GM08714 (cell line): ENCODE data around the gene MYO9B.
"Not testable (repeated sequence)": the region's sequence is repeated elsewhere in the genome, so short reads cannot be mapped to it uniquely, and the experiment has no call there.

Experiments
- H3K4me3 ChIP-seq: fragments of 200-500 bp; sonication (Bioruptor generic); 2 replicates; pipeline ENCODE4 v1.5.1; 2014; ENCODE audit warnings: mild to moderate bottlenecking, low read length, inconsistent platforms
- ZNF274 ChIP-seq: IDR thresholded peaks from 2 replicates; pipeline ENCODE4 v1.6.1; 2012; ENCODE audit warnings: mild to moderate bottlenecking, low read depth, low read length

Gene MYO9B

DNA sequence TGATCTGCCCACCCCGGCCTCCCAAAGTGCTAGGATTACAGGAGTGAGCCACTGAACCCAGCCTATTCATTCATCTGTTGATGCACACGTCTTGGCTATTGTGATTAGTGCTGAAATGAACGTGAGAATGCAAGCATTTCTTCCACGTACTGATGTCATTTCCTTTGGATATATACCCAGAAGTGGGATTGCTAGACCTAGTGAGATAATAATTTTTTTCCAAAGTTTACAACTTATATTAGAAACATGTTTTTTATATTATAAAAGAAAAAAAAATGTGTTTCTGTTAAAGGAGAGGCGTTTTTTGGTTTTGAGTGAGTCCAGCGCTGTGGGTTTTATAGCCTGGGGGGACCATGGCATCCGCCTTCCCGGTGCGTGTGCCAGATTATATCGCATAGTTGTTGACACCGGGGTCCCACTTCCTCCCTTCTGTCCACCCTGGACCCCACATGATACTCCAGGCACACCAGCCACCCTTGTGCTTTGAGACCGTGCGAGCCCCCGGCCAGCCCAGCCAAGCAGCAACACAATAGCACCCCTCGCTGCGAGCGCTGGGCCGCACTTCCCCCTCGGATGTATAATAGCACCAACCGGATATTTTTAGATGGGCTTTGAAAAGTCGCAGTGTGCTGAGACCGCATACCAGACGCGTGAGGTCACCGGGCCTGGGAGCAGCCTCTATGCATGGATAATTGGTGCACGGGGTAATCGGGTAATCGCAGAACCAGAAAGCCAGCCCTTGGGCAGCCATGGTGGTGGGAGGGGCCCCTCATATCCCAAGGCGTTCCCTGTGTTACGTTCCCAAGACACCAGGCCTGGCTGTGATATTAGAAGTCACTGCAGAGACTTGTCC, 59.6 kb downstream of the MYO9B start:
- peak overlapping the region; percentile 3; the same call in 1 of the 2 replicates for H3K4me3 ChIP-seq
- no peak for TF ChIP-seq ZNF274

DNA sequence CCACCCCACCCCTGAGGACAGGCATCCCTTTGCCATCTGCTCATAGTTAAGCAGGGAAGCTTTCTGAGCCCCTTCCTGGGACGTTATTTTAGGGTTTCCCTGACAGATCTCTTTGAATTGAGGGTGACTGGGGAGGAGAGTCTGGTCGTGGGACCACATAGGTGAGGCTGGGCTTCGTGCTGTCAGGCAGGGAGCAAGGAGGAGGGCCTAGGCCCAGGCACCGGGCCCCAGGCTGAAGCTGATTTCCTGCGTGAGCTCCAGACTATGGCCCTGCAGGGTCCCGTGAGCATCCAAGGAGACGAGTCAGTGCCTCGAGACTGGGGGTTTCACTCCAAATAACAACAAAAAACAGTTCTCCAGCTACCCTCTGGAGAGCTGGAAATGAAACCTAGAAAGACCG, 60.4 kb downstream of the MYO9B start:
- no peak overlapping the region; the same call in 1 of the 2 replicates for H3K4me3 ChIP-seq
- TF ChIP-seq ZNF274: no peak

DNA sequence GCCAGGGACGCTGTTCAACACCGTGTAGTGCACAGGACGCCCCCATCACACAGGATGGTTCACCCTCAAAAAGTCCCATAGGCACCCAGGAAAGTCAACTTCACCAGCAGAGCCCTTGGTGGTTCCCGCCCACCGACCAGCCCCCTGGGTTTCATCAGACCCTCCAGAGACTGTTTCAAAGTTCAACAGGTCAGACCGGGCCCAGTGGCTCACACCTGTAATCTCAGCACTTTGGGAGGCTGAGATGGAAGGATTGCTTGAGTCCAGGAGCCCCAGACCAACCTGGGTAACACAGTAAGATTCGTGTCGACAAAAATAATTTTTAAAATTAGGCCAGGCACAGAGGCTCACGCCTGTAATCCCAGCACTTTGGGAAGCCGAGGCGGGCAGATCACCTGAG, 61.0 kb downstream of the MYO9B start:
- TF ChIP-seq ZNF274: no peak
- H3K4me3 ChIP-seq: no peak overlapping the region

DNA sequence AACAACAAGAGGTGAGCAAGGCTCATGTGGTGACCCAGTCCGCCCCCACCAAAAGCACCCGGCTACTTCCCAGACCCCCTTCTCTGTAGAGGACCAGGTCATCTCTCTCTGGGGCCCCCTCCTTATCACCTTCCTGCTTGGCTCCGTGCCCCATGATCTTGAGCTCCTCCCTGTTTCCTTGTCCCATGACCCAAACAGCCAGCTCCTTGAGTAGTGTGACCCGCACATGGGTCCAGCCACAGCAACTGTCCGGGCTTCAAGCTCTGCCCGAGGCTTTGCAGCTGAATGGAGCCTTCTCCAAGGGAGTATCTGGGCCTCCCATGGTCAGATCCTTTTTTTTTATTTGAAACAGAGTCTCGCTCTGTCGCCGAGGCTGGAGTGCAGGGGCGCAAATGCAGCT, 61.8 kb downstream of the MYO9B start:
- no peak overlapping the region for H3K4me3 ChIP-seq
- TF ChIP-seq ZNF274: no peak

DNA sequence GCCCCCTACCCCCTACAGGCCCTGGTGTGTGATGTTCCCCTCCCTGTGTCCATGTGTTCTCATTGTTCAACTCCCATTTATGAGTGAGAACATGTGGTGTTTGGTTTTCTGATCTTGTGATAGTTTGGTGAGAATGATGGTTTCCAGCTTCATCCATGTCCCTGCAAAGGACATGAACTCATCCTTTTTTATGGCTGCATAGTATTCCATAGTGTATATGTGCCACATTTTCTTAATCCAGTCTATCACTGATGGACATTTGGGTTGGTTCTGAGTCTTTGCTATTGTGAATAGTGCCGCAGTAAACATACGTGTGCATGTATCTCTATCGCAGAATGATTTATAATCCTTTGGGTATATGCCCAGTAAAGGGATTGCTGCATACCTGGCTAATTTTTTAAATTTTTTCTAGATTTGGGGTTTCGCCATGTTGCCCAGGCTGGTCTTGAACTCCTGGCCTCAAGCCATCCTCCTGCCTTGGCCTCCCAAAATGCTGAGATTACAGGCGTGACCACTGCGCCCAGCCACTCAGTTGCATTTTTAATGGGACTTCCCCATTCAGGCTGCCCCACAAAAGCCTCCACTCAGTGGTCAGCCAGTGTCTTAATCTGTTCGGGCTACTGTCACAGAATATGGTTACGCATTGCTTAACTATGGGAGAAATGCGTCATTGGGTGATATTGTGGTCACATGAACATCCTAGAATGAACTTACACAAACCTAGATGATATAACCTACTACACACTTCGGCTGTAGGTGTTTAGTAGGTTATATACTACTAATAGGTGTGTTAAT, 62.7 kb downstream of the MYO9B start:
- not testable (repeated sequence) for H3K4me3 ChIP-seq

DNA sequence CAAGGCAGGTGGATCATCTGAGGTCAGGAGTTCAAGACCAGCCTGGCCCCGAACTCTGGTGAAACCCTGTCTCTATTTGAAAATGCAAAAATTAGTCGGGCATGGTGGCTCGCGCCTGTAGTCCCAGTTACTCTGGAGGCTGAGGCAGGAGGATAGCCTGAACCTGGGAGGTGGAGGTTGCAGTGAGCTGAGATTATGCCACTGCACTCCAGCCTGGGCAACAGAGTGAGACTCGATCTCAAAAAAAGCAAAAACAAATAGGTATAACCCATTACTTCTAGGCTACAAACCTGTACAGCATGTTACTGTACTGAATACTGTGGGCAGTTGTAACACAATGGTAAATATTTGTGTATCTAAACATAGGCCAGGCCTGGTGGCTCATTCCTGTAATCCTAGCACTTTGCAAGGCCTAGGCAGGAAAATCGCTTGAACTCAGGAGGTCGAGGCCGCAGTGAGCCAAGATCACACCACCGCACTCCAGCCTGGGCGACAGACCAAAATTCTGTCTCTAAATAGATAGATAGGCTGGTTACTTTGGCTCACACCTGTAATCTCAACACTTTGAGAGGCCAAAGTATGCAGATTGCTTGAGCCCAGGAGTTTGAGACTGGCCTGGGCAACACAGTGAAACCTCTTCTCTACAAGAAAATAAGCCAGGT, 63.5 kb downstream of the MYO9B start:
- H3K4me3 ChIP-seq: no peak overlapping the region
- no peak for TF ChIP-seq ZNF274

DNA sequence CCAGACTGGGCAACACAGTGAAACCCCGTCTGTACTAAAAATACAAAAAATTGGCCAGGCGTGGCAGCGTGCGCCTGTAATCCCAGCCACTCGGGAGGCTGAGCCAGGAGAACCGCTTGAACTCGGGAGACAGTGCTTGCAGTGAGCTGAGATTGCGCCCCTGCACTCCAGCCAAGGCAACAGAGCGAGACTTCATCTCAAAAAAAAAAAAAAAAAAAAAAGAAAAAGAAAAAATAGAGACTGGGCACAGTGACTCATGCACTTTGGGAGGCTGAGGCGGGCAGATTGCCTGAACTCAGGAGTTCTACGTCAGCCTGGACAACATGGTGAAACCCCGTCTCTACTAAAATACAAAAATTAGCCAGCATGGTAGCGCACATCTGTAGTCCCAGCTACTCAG, 69.2 kb downstream of the MYO9B start:
- not testable (repeated sequence) for H3K4me3 ChIP-seq

DNA sequence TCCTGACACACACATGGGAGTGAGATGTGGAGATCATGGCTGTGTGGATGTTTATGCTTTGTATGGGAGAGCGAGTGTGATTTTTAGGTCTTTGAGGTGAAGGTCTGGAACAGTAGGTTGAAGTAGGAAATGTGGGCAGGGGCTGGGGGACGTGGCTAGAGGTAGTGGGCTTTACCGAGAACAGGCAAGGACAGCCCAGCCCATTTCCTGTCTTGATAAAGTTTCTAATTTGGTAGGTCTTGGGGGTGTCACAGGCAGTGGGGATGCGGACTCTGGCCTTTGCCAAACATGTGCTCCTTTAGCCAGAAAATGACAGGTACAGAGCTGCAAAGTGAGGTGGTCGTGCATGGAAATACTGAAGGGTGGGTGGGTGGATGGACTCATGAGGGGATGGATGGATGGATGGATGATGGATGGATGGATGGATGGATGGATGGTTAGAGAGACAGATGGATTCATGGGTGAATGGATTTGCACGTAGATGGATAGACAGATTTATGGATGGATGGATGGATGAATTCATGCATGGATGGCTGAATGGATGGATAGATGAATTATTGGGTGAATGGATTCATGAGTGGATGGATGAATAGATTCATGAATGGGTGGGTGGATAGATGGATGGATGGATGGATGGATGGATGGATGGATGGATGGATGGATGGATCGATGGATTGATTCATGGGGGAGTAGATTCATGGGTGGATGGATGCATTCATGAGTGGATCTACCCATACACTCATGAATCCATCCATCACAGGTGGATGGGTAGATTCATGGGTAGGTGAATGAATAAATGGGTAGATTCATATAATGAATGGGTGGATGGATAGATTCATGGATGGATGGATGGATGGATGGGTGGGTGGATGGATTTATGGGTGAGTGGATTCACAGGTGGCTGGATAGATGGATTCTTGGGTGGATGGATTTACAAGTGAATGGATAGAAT, 70.2 kb downstream of the MYO9B start:
- no peak overlapping the region for H3K4me3 ChIP-seq
- no peak for TF ChIP-seq ZNF274

DNA sequence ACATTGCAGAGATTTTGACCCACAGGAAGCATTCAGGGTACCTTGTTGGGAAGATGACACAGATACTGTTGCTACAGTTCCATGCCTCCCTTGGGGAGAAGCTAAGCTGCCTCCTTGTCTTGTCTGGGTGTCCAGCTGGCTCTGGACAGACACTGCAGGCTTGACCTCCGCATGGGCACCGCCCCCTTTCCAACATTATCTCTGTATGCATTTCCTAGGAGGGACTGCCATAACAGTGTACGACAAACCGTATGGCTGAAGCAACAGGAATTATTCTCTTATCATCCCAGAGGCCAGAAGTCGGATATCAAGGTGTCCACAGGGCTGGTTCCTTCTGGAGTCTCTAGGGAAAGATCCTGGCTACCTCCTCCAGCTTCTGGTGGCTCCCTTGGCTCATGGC, 72.6 kb downstream of the MYO9B start:
- no peak for TF ChIP-seq ZNF274
- H3K4me3 ChIP-seq: no peak overlapping the region

DNA sequence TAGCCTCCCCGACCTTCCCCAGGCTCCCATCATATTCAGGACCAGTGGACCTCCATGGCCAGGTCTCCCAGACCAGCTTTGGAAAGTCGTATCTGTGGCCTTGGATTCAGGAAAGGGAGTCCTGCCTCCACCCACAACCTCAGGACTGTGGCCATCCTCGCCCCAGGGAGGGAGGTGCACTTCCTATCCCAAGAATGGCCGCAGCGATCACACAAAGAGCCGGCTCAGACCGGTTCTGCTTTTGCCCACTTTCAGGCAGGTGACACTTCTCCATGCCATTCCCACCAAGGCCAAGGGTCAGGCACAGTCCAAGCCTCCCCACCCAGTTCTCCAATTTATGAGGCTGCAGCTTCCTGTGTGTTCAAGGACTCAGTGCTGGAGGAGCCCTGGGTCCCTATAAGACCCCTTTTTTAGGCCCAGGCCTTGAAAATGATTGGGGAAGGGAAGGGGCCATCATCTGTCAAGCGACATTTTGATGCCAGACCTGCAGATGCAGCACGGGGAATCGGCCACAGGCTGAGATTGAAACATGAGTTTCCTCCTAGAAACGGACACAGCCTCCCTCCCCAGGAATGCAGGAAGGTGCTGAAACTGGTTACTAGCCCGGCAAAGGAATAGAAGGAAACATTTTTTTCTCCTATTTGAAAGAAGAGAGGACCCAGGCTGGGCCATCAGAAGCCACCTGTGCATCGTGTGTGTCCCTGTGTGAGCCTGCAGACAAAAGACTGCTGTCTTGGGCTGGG, 74.0 kb downstream of the MYO9B start:
- TF ChIP-seq ZNF274: no peak
- no peak overlapping the region for H3K4me3 ChIP-seq

DNA sequence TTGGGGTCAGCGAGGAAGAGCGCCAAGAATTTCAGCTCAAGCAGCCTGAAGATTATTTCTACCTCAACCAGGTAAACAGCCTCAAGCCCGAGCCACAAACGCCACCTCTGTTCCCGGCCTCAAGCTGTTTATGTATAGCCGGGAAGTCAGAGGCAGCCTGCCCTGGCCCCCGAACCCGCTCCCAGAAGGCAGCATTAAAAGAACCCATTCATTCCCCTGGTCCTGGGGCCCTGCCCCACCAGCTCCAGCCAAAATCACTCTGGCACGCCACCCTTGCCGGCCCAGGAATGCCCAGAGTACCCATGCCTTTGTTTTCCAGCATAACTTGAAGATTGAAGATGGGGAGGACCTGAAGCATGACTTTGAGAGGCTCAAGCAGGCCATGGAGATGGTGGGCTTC, 78.4 kb downstream of the MYO9B start:
- H3K4me3 ChIP-seq: no peak overlapping the region
- no peak for TF ChIP-seq ZNF274

DNA sequence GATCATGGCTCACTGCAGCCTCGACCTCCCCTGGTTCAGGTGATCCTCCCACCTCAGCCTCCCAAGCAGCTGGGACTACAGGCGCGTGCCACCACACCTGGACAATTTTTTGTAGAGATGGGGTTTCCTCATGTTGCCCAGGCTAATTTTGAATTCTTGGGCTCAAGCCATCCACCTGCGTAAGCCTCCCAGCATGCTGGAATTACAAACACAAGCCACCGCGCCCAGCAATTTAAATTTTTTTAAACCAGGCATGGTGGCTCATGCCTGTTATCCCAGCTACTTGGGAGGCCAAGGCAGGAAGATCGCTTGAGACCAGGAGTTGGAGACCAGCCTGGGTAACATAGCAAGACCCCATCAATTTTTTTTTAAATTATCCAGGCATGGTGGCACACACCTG, 79.7 kb downstream of the MYO9B start:
- TF ChIP-seq ZNF274: no peak
- no peak overlapping the region for H3K4me3 ChIP-seq

DNA sequence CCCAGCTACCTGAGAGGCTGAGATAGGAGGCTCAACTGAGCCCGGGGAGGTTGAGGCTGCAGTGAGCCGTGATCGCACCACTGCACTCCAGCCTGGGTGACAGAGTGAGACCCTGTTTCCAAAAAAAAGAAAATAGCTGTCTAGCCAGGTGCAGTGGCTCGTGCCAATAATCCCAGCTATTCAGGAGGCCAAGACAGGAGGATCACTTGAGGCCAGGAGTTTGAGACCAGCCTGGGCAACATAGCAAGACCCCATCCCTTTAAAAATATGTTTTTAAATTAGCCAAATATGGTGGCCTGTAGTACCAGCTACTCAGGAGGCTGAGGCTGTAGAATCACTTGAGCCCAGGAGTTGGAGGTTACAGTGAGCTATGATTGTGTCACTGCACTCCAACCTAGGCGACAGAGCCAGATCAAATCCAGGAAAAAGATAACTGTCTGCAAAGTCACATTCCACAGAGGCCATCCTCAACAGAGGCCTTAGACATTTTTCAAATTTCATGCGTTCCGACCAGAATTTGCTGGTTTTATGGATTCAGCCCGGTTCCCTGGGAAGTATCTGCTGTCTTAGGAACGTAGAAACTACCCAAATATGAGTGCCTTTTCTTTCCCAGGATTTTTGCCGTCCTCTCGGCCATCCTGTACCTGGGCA, 80.8 kb downstream of the MYO9B start:
- no peak for TF ChIP-seq ZNF274
- no peak overlapping the region for H3K4me3 ChIP-seq
